Transverse colon (tissue), 4 donors: ENCODE measurements around the gene GALNT9. TPM values are rescaled to one million over a fixed set of nuclear protein-coding genes. Genes with fewer than 3 reads are reported as not detected.

Source experiments
- DNase-seq: peaks from one replicate; pipeline ENCODE4 v3.0.0-alpha.2; 2019
- H3K27ac ChIP-seq, 4 donors: fragments of 200-600 bp; sonication (generic); 2 replicates each; pipeline ENCODE4 v1.5.1; 2016 to 2018; ENCODE audit warnings: inconsistent platforms in 4 of 4
- H3K27me3 ChIP-seq: fragments of 200-600 bp; sonication (generic); 2 replicates; pipeline ENCODE4 v1.5.1; 2017; ENCODE audit warnings: inconsistent platforms
- H3K36me3 ChIP-seq, 4 donors: fragments of 200-600 bp; sonication (generic); 2 replicates each; pipeline ENCODE4 v1.5.1; 2017 to 2019; ENCODE audit warnings: inconsistent platforms in 4 of 4
- H3K4me1 ChIP-seq, 4 donors: fragments of 200-600 bp; sonication (generic); 2 replicates each; pipeline ENCODE4 v1.5.1; 2017 to 2020; ENCODE audit warnings: inconsistent platforms in 4 of 4
- H3K4me3 ChIP-seq, 4 donors: fragments of 200-600 bp; sonication (generic); 1 replicate in 1 of 4; 2 replicates in 3 of 4; pipeline versions ENCODE4 v1.5.1 to v1.6.1; 2017 to 2019; ENCODE audit warnings: inconsistent platforms in 4 of 4
- H3K9me3 ChIP-seq, 2 donors: fragments of 200-600 bp; sonication (generic); 2 replicates each; pipeline ENCODE4 v1.5.1; 2017 to 2019; ENCODE audit warnings: inconsistent platforms in 2 of 2
- CTCF ChIP-seq, 5 experiments: fragments of 200-600 bp in 3 of 5; fragments of 450-650 bp in 2 of 5; sonication (generic) in 3 of 5; IDR thresholded peaks; 1 replicate in 2 of 5; 2 replicates in 3 of 5; pipeline ENCODE4 v1.5.1; 2016 to 2017; ENCODE audit warnings: antibody characterized with exemption in 5 of 5, inconsistent platforms in 3 of 5, mild to moderate bottlenecking in 2 of 5, moderate library complexity in 1 of 5
- EP300 ChIP-seq: sonication (generic); formaldehyde crosslinking; IDR thresholded peaks from one replicate; pipeline ENCODE4 v1.6.1; 2017; ENCODE audit warnings: antibody characterized with exemption, low read depth
- POLR2A ChIP-seq: fragments of 450-650 bp; IDR thresholded peaks from one replicate; pipeline ENCODE4 v1.6.1; 2016; ENCODE audit warnings: antibody characterized with exemption, mild to moderate bottlenecking, moderate library complexity
- POLR2AphosphoS5 ChIP-seq, 3 donors: sonication (generic); formaldehyde crosslinking; IDR thresholded peaks; one replicate each; pipeline ENCODE4 v1.6.1; 2016; ENCODE audit warnings: antibody characterized with exemption in 3 of 3
- WGBS, 2 donors: methylation state at CpG; one replicate each; pipeline ENCODE4 v1.1.5; 2018; ENCODE audit warnings: low coverage in 1 of 2; 5-methylcytosine and 5-hydroxymethylcytosine counted together
- in situ Hi-C, 4 donors: fragments of 200-750 bp; cut with MboI; loops; one replicate each; pipeline versions ENCODE4 v1.15.0 to v1.15.1; 2017; ENCODE audit warnings: low sequenced_read_pairs in 3 of 4, low pct_ligation_motif_present in 1 of 4, low pct_unique_long_range_greater_than_20kb in 1 of 4
- intact Hi-C: fragments of 100-400 bp; cut with DNase I; formaldehyde crosslinking; loops from one replicate; pipeline ENCODE4 v1.15.1; 2023; ENCODE audit warnings: low total_unique reads
- total RNA-seq, 4 donors: library from RNA; depleted of rRNA; stranded (reverse); fragments of >200 nt; gene quantifications; one replicate each; pipeline ENCODE4 v1.1.0, GENCODE V29; 2016

GALNT9 gene
- total RNA-seq, 4 donors from 2014 or later, result 0.82 to 4.5 TPM; not detected in 2

DNA sequence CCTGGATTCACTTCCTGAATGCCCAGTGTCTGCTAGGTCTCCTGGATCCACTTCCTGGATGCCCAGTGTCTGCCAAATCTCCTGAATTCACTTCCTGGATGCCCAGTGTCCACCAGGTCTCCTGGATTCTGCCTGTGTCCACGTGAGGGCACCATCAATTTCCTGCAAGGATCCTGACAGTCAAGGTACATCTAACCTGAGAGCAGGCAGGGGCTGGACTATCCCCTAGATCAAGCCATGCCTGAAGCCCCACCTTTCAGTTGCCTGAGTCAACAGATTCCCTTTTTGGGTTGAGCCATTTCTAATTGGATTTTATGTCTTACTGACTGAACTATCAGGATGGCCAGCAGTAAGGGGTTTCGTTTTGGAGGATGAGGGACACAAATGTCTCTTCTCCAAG lies 49.5 kb downstream of the GALNT9 start:
- WGBS, 2 donors, result 58 to 100% methylated on average over 1 to 2 of the region's 2 CpGs
- DNase-seq, result no peak
- peaks cover 42% of the 10 kb centered on the region for H3K27me3 ChIP-seq
- no peak overlapping the region for H3K4me3 ChIP-seq
- H3K36me3 ChIP-seq, result no peaks in the 10 kb centered on the region
- H3K27ac ChIP-seq, result no peak overlapping the region
- peaks cover 0 to 17% (median 3%) of the 10 kb centered on the region in 4 donors for H3K4me1 ChIP-seq
- TF ChIP-seq CTCF (IDR thresholded peaks at IDR 0.05) (no peak), POLR2A (no peak), POLR2AphosphoS5 (IDR thresholded peaks at IDR 0.05) (no peak), EP300 (no peak)
- intact Hi-C loops (no loop called here), in situ Hi-C loops (no loop called here)
- H3K9me3 ChIP-seq, result no peaks in the 10 kb centered on the region

GRCh38 chr12:132279184-132279889 lies 50.1 kb downstream of the GALNT9 start:
- TF ChIP-seq POLR2AphosphoS5 (IDR thresholded peaks at IDR 0.05), result peak in 1 of 3 donors; percentile 23
- TF ChIP-seq EP300, result no peak
- no peak for TF ChIP-seq CTCF (IDR thresholded peaks at IDR 0.05)
- no peaks in the 10 kb centered on the region for H3K36me3 ChIP-seq
- peaks cover 38% of the 10 kb centered on the region for H3K27me3 ChIP-seq
- in situ Hi-C loops (no loop called here), intact Hi-C loops (no loop called here)
- peak; percentile 54 for DNase-seq
- no peaks in the 10 kb centered on the region for H3K9me3 ChIP-seq
- 67 to 83% methylated on average over 4 to 18 of the region's 18 CpGs for WGBS, 2 donors
- peak overlapping the region in 2 of 4 donors; percentile 8 to 36 for H3K27ac ChIP-seq
- peaks cover 0 to 21% (median 3%) of the 10 kb centered on the region in 4 donors for H3K4me1 ChIP-seq
- H3K4me3 ChIP-seq, result no peak overlapping the region

DNA sequence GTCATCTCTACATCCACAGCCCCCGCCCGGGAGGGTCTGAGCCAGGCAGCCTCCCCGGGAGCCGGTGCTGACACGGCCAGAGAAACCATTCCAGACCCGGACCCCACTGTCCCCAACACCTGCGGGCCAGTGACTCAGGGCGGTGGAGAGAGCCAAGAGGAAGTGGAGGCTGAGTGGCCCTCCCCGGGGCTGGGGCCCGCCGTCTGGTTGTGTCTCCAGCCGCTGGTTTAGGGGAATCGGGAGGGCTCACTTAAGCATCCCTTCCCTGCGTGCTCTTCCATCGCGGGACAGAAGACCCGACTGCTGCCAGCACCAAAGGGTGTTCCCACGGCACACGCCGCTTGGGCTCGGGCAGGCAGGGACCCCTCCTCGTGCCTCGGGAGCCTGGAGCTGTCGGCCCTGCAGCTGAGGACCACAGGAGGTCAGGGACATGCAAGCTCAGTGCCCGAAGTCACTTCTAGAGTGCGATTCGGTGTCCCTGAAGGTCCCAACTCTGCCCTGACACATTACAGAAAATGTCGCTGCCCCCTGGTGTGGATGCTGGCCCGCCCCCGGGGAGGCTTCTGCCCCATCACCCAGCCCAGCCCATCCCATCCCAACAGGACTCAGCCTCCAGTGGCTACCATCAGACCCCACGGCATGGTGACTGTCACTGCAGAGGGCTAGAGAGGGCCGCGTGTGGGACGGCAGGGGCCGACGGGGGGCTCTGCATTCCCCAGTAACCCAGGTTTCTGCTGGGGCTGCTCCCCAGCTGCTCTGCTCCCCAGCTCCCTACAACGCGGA lies 50.8 kb downstream of the GALNT9 start:
- intact Hi-C loops (no loop called here), in situ Hi-C loops (no loop called here)
- WGBS, 2 donors, result 75% methylated on average over 33 of the region's 38 CpGs; no CpG with 5 or more reads in 1 of the 2 donors
- TF ChIP-seq CTCF (IDR thresholded peaks at IDR 0.05) (no peak), EP300 (no peak), POLR2A (no peak), POLR2AphosphoS5 (IDR thresholded peaks at IDR 0.05) (no peak)
- Histone ChIP-seq H3K27me3 (peaks cover 38% of the 10 kb centered on the region), H3K4me1 (peaks cover 0 to 27% (median 7%) of the 10 kb centered on the region in 4 donors), H3K9me3 (no peaks in the 10 kb centered on the region), H3K4me3 (no peak overlapping the region), H3K36me3 (no peaks in the 10 kb centered on the region), H3K27ac (peak overlapping the region in 1 of 4 donors; percentile 30)
- DNase-seq, result no peak

- in situ Hi-C loops, result no loop called here
- no peak overlapping the region for H3K27ac ChIP-seq
- peaks cover 0 to 27% (median 7%) of the 10 kb centered on the region in 4 donors for H3K4me1 ChIP-seq
- DNase-seq, result no peak
- H3K36me3 ChIP-seq, result no peaks in the 10 kb centered on the region
- intact Hi-C loops, result no loop called here
- H3K27me3 ChIP-seq, result peaks cover 38% of the 10 kb centered on the region
- TF ChIP-seq CTCF (IDR thresholded peaks at IDR 0.05) (no peak), POLR2A (no peak), EP300 (no peak), POLR2AphosphoS5 (IDR thresholded peaks at IDR 0.05) (no peak)
- no peak overlapping the region for H3K4me3 ChIP-seq
- 33 to 90% methylated on average over 4 to 12 of the region's 12 CpGs for WGBS, 2 donors
- no peaks in the 10 kb centered on the region for H3K9me3 ChIP-seq
Observed at GRCh38 chr12:132277949-132278348, 51.4 kb downstream of the GALNT9 start.
